Hypothalamus (tissue), 51 donors: ENCODE results near the gene MCRIP2.

ENCODE experiments used
- DNase-seq, 51 donors: peaks; one replicate each; lab custom pipeline; 2025; lab: John Stamatoyannopoulos, UW

The MCRIP2 gene

DNA sequence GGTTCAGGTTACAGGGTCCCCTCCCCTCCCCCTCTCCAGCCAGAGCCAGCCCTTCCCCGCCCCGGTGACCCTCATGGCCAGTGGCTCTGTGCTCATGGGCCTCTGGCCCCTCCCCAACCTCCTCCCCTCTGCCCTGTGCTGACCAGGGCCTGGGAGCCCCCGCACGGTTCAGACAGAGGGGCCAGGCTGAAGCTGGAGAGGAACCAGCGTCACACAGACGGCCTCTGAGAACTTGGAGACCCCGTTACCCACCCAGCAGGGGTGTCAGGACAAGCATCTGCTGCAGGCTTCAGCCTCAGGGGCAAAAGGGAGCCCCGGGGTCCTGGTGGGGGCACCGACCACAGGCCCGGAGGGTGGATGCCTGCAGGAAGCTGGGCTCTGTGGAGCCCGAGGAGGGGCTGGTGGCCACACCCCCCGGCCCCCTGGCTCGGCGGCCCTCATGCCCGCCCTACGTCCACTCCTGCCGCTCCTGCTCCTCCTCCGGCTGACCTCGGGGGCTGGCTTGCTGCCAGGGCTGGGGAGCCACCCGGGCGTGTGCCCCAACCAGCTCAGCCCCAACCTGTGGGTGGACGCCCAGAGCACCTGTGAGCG lies 10.7 kb upstream of the MCRIP2 start, which contains the start of gene WFIKKN1:
Gene WFIKKN1 (plus strand): TSS at position 171 of the 591 bp plus-strand sequence. CDS start 269 bp downstream, at position 440.
- no peak for DNase-seq

GRCh38 chr16:631808-632358 lies 9.7 kb upstream of the MCRIP2 start:
- no peak for DNase-seq

DNA sequence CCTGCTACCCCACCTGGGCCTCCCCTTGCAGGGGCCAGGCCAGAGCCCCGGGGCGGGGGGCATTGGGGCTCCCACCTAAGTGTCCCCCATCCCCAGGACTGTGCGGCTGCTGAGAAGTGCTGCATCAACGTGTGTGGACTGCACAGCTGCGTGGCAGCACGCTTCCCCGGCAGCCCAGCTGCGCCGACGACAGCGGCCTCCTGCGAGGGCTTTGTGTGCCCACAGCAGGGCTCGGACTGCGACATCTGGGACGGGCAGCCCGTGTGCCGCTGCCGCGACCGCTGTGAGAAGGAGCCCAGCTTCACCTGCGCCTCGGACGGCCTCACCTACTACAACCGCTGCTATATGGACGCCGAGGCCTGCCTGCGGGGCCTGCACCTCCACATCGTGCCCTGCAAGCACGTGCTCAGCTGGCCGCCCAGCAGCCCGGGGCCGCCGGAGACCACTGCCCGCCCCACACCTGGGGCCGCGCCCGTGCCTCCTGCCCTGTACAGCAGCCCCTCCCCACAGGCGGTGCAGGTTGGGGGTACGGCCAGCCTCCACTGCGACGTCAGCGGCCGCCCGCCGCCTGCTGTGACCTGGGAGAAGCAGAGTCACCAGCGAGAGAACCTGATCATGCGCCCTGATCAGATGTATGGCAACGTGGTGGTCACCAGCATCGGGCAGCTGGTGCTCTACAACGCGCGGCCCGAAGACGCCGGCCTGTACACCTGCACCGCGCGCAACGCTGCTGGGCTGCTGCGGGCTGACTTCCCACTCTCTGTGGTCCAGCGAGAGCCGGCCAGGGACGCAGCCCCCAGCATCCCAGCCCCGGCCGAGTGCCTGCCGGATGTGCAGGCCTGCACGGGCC lies 8.9 kb upstream of the MCRIP2 start:
- DNase-seq, result no peak

- no peak for DNase-seq
Observed at GRCh38 chr16:633336-634050, 8.1 kb upstream of the MCRIP2 start.

DNA sequence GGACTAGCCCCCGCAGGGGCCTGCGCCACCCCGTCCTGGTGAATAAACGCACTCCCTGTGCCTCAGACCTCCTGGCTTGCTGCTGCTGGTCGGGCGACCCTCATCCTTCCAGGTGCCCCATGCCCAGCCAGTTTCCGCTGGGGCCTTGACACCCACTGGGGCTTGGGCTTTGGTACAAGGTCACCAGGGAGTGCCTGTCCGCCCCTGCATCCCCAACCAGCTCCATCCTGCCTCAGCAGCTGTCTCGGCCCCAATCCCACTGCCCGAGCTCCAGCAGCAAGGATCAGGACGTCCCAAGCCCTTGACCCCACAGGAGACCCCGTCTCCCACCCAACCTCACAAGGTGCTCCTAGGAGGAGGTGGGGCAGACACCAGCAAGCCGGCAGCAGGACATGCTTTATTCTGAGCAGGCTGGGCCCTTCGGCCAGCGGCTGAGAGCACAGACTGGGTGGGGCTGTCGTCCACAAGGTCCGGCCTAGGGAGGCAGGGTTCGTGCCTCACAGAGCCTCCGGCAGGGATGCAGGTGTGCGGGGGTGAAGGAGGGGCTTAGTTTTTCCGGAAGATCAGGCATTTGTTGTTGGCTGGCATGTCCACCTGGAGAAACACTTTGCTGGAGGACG lies 7.5 kb upstream of the MCRIP2 start:
- no peak for DNase-seq

GRCh38 chr16:634996-635395 lies 6.6 kb upstream of the MCRIP2 start:
- DNase-seq, result no peak

DNA sequence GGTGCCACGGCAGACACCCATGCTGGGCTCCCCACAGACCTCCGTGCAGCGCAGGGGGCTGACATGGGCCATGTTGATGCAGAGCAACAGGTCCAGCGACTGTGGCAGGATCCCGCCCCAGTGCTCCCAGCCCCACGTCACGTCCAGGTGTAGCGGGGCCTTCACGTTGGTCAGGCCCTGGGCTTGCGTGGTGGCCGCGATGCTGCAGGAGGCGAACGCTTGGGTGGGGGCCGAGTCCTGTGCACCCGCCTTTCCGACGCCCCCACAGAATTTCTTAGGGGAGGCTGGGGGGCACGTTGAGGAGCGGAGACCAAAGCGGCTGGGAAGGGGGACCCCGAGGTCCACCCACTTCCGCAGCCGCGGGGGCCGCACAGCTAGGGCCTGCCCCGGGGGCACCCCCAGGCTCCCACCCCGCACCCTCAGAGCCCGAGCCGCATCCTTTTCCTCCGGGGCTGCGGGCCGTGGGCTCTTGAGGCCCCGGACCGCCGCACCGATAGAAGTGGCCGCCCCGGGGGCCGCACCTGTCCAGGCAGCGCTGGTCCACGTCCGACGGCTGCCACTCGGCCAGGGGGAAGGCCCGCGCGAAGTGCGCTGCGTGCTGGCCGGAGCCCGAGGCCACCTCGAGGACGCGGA lies 5.9 kb upstream of the MCRIP2 start:
- DNase-seq, result no peak

- peak; percentile 86 to 99 (median 96) for DNase-seq
Observed at GRCh38 chr16:636206-637080, 5.2 kb upstream of the MCRIP2 start, which contains the start of gene METTL26. TSS of gene METTL26 (minus strand) at chr16:636305. CDS start at chr16:636290, 15 bp downstream.

DNA sequence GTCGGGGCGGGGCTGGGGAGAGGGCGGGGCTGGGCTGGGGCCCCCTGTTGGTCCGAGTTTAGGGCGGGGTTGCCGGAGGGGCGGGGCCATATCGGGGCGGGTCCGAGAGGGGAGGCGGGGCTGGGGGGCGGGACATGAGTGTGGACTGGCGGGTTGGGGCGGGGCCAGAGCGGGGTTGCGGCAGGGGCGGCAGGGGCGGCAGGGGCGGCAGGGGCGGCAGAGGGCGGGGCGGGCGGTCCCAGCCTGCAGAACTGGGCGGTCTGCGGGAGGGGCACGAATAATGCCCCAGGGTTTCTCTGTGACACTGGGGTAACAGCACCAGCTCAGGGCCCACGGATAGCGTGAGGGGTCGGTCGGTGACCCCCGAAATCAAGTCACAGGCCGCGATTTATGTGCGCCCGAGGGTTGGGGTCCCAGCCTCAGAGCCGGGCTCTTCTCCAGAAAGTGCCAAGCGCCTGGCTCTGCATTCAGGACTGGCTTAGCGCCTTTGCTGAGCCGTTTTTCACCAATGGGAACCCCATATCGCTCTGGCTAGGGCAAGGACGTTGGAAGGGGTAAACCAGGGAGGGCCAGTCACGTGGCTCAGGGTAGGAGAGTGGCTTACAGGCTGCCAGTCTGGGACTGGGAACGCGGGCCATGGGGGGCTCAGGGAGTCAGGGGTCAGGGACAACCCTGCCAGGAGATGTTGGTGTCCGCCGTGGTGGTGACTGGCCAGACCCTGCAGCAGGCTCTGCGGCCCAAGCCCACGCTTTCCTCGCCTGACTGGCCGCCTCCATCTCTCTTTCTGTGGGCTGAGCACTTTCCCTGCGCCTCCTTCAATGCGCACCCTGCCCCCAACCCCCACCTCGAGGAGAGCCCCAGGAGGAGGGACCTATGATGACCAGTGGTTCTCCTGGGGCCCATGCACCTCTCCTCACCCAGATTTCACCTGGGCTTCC lies 4.3 kb upstream of the MCRIP2 start:
- peak in 44 of 51 donors; percentile 10 to 99 (median 94) for DNase-seq

GRCh38 chr16:638034-638543 lies 3.5 kb upstream of the MCRIP2 start:
- no peak for DNase-seq

- no peak for DNase-seq
Observed at GRCh38 chr16:638836-639235, 2.8 kb upstream of the MCRIP2 start.

DNA sequence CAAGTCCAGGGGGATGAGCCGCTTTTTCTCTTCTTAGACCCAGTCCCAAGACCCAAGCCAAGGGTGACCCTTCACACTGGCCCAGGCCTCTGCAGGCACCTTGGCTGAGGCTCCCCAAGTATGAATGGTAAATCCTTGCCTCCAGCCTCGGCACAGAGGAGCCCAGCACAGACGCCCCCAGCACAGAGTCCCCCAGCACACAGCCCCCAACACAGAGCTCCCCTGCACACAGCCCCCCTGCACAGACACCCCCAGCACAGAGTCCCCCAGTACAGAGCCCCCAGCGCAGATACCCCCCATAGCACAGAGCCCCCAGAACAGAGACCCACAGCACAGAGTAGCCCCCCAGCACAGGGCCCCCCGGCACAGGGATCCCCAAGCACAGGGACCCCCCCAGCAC lies 1.0 kb upstream of the MCRIP2 start:
- DNase-seq, result no peak

GRCh38 chr16:642189-643049 lies 791 bp downstream of the MCRIP2 start:
- peak in 25 of 51 donors; percentile 5 to 63 (median 37) for DNase-seq

GRCh38 chr16:643050-643368 lies 1.4 kb downstream of the MCRIP2 start:
- no peak for DNase-seq

DNA sequence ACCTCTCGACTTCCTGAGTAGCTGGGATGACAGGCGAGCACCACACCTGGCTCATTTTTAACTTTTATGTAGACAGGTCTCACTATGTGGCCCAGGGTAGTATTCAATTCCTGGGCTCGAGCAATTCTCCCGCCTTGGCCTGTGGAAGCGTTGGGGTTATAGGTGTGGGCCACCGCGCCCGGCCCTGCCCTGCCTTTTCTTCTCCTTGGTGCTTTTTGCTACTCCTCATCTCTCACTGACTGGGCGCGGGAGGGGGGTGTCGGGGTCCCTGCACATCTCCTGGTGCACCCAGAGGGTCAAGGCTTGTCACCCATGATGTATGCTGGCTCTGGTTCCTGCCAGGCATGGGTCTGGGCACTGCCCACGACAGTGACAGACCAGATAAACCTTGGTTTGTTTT lies 2.9 kb downstream of the MCRIP2 start:
- DNase-seq, result no peak

DNA sequence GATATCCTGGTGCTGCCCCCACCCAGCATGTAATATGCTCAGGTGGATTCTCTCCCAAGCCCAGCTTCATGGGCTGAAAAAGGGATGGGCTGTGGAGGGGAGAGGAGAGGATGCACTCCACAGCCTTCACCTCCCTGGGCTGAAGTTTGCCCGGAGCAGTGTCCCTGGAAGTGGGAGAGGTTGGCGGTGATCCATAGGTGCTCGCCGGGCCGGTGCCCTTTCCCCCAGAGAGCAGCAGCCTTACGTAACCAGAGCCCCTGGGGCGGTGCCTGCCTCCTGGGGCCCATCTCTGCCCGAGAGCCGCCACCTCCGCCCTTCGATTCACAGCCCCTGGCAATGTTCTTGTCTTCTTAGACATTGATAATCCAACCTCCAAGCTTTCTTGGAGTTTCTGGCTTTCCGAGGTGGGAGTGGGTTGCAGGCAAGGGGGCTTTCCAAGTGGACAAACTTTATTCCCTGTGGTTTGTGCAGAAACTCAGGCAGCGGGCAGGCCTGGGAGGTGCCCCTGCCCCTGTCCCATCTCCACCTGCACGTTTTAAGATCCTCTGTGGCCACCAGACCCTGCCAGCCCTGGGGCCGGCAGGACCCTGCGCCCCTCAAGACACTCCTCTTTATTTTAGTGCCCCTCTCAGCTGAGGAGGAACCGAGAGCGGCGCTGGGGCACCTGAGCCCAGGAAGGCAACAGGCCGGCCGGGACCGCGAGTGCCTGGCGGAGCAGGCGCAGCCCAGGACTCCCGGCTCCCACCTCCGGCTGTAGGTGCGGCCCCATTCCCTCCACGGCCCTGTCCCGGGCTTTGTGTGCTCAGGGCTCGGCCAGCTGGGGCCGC lies 4.4 kb downstream of the MCRIP2 start:
- DNase-seq, result no peak
